RWPE1 (cell line): ENCODE data around the gene KLF7.

Experiments
- CTCF ChIA-PET: fragments of 350-600 bp; sonication (Branson Sonifier 250); formaldehyde crosslinking; extraction: SDS; loops from one replicate; lab custom pipeline; 2021; lab: Yijun Ruan, JAX
- POLR2A ChIA-PET: fragments of 400-600 bp; formaldehyde crosslinking; extraction: SDS; loops from one replicate; lab custom pipeline; 2020; ENCODE audit warnings: antibody characterized with exemption; ENCODE audit not compliant: low non-redundant PET; lab: Yijun Ruan, JAX
- DNase-seq: peaks from one replicate; pipeline ENCODE4 v3.0.0; 2012; ENCODE audit warnings: low spot score
- H3K27ac ChIP-seq: fragments of 450-650 bp; 2 replicates; pipeline ENCODE4 v1.5.1; 2017
- CTCF ChIP-seq: fragments of 450-650 bp; conservative IDR thresholded peaks from 2 replicates; pipeline ENCODE4 v1.5.1; 2017; ENCODE audit warnings: low read depth, mild to moderate bottlenecking

Gene KLF7

GRCh38 chr2:207154556-207155510 is 10.9 kb downstream of the KLF7 start:
- DNase-seq = no peak
- TF ChIP-seq CTCF = no peak
- POLR2A ChIA-PET = no interaction called here
- CTCF ChIA-PET = no interaction called here
- no peak overlapping the region for H3K27ac ChIP-seq

GRCh38 chr2:207153266-207153975 is 12.3 kb downstream of the KLF7 start:
- no peak for TF ChIP-seq CTCF
- DNase-seq = no peak
- no peak overlapping the region for H3K27ac ChIP-seq
- POLR2A ChIA-PET = no interaction called here
- CTCF ChIA-PET = interaction anchor here (1.1 kb wide), 1 partner anchor 9 kb away, joined by 4 read pairs; no protein-coding TSS in a partner anchor

- DNase-seq = no peak
- POLR2A ChIA-PET = no interaction called here
- H3K27ac ChIP-seq = no peak overlapping the region
- no peak for TF ChIP-seq CTCF
- CTCF ChIA-PET = no interaction called here
Observed at GRCh38 chr2:207151048-207151447, 14.7 kb downstream of the KLF7 start.

GRCh38 chr2:207150284-207150683 is 15.5 kb downstream of the KLF7 start:
- TF ChIP-seq CTCF = no peak
- no peak overlapping the region for H3K27ac ChIP-seq

GRCh38 chr2:207149249-207150213 is 16.2 kb downstream of the KLF7 start:
- peak overlapping the region; percentile 69 for H3K27ac ChIP-seq
- CTCF ChIA-PET = interaction anchor here (0.6 kb wide), 1 partner anchor 158 kb away, joined by 3 read pairs; no protein-coding TSS in a partner anchor
- POLR2A ChIA-PET = no interaction called here
- no peak for DNase-seq
- TF ChIP-seq CTCF = no peak

More at GRCh38 chr2:207150284-207150683, 15.5 kb downstream of the KLF7 start:
- no peak for DNase-seq
- ChIA-PET POLR2A (no interaction called here), CTCF (no interaction called here)

GRCh38 chr2:207148020-207148419 is 17.7 kb downstream of the KLF7 start:
- peak overlapping the region; percentile 83 for H3K27ac ChIP-seq
- CTCF ChIA-PET = interaction anchor here (1.0 kb wide), 1 partner anchor 12 kb away, joined by 3 read pairs; no protein-coding TSS in a partner anchor
- TF ChIP-seq CTCF = no peak
- no peak for DNase-seq
- POLR2A ChIA-PET = no interaction called here
